Glutamatergic neuron (in vitro differentiated cells): ENCODE data around the gene RAB23. TPM values are rescaled to one million over a fixed set of nuclear protein-coding genes. Genes with fewer than 3 reads are reported as not detected.
"Not testable (repeated sequence)": the region's sequence is repeated elsewhere in the genome, so short reads cannot be mapped to it uniquely, and the experiment has no call there.

Experiments
- DNase-seq: peaks from one replicate; pipeline ENCODE4 v3.0.0; 2022
- H3K27ac Mint-ChIP-seq: one replicate; pipeline ENCODE4 v1.8.0; 2020; ENCODE audit warnings: mild to moderate bottlenecking, mixed read lengths, inconsistent platforms; ENCODE audit not compliant: unreplicated experiment
- H3K27me3 Mint-ChIP-seq: one replicate; pipeline ENCODE4 v1.8.0; 2020; ENCODE audit warnings: mild to moderate bottlenecking, moderate library complexity, mixed read lengths, inconsistent platforms; ENCODE audit not compliant: unreplicated experiment
- H3K36me3 Mint-ChIP-seq: one replicate; pipeline ENCODE4 v1.8.0; 2020; ENCODE audit warnings: mild to moderate bottlenecking, mixed read lengths, inconsistent platforms; ENCODE audit not compliant: unreplicated experiment
- H3K4me1 Mint-ChIP-seq: one replicate; pipeline ENCODE4 v1.8.0; 2020; ENCODE audit warnings: mild to moderate bottlenecking, low read depth, mixed read lengths, inconsistent platforms; ENCODE audit not compliant: unreplicated experiment
- H3K4me3 Mint-ChIP-seq: one replicate; pipeline ENCODE4 v1.8.0; 2020; ENCODE audit warnings: mild to moderate bottlenecking, mixed read lengths, inconsistent platforms; ENCODE audit not compliant: unreplicated experiment
- H3K9me3 Mint-ChIP-seq: one replicate; pipeline ENCODE4 v1.8.0; 2020; ENCODE audit warnings: mild to moderate bottlenecking, moderate library complexity, mixed read lengths, inconsistent platforms; ENCODE audit not compliant: unreplicated experiment
- total RNA-seq: library from RNA; stranded (reverse); fragmentation: NEBNext Ultra II Directional; extraction: Animal tissue kit (Norgen Biotek cat#: 25700); gene quantifications from one replicate; pipeline ENCODE4 v1.2.1, GENCODE V29; 2021; ENCODE audit not compliant: unreplicated experiment
- TF ChIP-seq, protein P1 (sequence below): fragments of 200-600 bp; sonication (generic); IDR thresholded peaks from one replicate; pipeline ENCODE4 v1.5.0; 2021; ENCODE audit not compliant: partially characterized antibody, unreplicated experiment

Gene RAB23
- total RNA-seq, 1 donor from 2014 or later, result 4.0 TPM

DNA sequence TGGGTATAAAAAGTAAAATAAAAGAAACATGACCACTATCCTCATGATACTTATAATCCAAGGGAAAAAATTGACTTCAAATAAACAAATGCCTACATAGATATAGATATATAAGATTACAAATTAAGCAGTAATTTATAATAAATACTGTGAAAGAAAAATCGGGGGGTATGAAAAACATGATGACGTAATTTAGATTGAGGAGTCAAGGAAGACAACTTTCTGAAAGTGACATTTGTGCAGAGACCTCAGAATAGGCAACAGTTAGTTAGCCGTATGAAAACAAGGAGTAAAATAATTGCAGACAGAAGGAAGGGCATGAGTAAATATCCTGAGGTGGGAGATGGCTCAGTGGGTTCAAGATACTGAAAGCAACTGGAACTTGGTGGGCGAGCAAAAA is 28.2 kb upstream of the RAB23 start:
- Mint-ChIP-seq H3K27ac (no peak overlapping the region), H3K4me3 (no peak overlapping the region), H3K9me3 (no peaks in the 10 kb centered on the region), H3K27me3 (no peaks in the 10 kb centered on the region), H3K4me1 (no peaks in the 10 kb centered on the region), H3K36me3 (no peaks in the 10 kb centered on the region)
- TF ChIP-seq, protein P1, sequence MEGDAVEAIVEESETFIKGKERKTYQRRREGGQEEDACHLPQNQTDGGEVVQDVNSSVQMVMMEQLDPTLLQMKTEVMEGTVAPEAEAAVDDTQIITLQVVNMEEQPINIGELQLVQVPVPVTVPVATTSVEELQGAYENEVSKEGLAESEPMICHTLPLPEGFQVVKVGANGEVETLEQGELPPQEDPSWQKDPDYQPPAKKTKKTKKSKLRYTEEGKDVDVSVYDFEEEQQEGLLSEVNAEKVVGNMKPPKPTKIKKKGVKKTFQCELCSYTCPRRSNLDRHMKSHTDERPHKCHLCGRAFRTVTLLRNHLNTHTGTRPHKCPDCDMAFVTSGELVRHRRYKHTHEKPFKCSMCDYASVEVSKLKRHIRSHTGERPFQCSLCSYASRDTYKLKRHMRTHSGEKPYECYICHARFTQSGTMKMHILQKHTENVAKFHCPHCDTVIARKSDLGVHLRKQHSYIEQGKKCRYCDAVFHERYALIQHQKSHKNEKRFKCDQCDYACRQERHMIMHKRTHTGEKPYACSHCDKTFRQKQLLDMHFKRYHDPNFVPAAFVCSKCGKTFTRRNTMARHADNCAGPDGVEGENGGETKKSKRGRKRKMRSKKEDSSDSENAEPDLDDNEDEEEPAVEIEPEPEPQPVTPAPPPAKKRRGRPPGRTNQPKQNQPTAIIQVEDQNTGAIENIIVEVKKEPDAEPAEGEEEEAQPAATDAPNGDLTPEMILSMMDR, result no peak
- DNase-seq, result no peak

DNA sequence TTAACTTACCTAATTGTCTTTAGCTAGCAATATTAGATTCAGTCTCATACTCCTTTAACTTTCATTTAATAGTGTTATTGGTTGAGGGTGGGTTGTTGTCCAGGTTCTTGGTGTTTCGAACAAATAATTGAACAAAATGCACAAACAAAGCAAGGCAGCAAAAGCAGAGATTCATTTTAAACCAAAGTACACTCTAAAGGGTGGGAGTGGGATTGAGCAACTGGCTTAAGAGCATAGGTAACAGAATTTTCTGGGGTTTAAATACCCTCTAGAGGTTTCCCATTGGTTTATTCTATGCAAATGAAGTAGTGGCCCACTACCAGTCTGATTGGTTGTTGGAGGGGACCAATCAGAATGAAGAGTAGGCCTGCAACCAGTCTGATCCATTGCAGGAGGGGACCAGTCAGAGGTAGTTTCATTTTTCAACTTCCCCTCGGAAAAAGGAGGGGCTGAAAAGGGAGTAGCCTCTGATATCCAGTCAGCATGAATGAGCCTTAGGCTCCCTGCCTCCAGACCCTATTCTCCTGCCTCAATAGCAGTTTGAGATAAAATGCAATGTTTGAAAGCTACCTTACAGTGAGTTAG is 26.3 kb upstream of the RAB23 start:
- no peaks in the 10 kb centered on the region for H3K27me3 Mint-ChIP-seq
- no peaks in the 10 kb centered on the region for H3K4me1 Mint-ChIP-seq
- H3K27ac Mint-ChIP-seq, result no peak overlapping the region
- H3K9me3 Mint-ChIP-seq, result no peaks in the 10 kb centered on the region
- DNase-seq, result no peak
- H3K36me3 Mint-ChIP-seq, result no peaks in the 10 kb centered on the region
- TF ChIP-seq, protein P1, result no peak
- no peak overlapping the region for H3K4me3 Mint-ChIP-seq

DNA sequence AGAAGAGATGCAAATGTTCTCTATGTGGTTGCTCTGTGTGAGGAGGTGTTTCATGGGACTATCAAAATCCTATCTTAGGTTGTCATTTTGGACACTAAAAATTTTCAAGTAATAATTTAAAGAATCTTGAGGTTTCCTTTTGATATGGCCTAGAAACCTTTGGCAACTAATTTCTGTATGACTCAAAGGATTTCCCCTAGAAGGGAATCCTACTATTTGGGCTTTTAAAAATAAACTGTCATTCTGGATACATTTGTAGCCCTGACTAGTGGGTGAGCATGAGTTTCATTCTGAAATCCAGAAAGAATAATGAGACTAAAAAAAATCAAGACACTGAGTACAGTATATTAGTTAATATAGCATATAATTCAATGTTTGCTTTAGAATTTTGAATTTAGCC is 25.5 kb upstream of the RAB23 start:
- TF ChIP-seq, protein P1, result no peak
- no peak for DNase-seq

DNA sequence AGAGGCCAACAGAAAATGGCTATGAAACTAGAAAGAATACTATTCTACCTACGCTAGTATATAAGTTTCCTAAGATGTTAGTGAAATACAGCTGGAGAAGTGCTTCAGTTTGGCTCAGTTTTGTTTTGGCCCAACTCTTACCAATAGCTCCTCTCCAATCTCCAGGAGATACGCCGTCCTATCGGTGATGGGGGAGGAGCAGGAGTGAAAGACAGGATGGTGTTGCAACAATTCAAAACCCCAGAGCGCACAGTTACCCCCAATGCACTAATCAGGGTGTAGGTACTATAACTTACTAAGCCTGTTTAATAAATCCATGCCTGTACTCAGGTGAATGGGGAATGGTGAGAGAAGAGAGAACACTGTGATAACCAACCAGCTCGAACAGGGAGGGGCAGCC is 24.2 kb upstream of the RAB23 start:
- H3K9me3 Mint-ChIP-seq, result no peaks in the 10 kb centered on the region
- no peaks in the 10 kb centered on the region for H3K36me3 Mint-ChIP-seq
- no peaks in the 10 kb centered on the region for H3K27me3 Mint-ChIP-seq
- no peak for DNase-seq
- no peak overlapping the region for H3K27ac Mint-ChIP-seq
- no peaks in the 10 kb centered on the region for H3K4me1 Mint-ChIP-seq
- TF ChIP-seq, protein P1, result no peak
- H3K4me3 Mint-ChIP-seq, result no peak overlapping the region

More for the DNA sequence above, 25.5 kb upstream of the RAB23 start:
- Mint-ChIP-seq H3K27ac (no peak overlapping the region), H3K27me3 (no peaks in the 10 kb centered on the region), H3K9me3 (no peaks in the 10 kb centered on the region), H3K4me3 (no peak overlapping the region), H3K4me1 (no peaks in the 10 kb centered on the region), H3K36me3 (no peaks in the 10 kb centered on the region)

DNA sequence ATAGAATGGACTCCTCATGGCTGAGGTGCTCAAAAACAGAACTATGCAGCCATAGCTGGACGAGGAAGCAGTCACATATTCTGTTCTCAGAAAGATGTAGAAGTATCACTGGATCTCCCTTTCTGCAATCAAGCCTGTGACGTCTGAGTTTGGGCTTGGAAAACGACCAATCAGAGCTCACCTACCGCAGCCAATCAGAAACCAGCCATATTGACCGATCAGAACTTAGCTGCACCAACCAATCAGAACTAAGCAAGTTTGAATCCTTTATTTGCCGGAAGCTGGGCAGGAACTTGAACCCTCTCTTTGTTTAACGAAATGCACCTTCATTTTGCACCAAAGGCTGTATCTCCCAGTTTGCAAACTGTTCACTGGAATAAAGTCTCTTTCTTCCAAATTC is 21.8 kb upstream of the RAB23 start:
- Mint-ChIP-seq H3K4me1 (no peaks in the 10 kb centered on the region), H3K9me3 (no peaks in the 10 kb centered on the region), H3K36me3 (no peaks in the 10 kb centered on the region), H3K27me3 (no peaks in the 10 kb centered on the region), H3K4me3 (no peak overlapping the region), H3K27ac (no peak overlapping the region)
- TF ChIP-seq, protein P1, result no peak
- DNase-seq, result no peak

DNA sequence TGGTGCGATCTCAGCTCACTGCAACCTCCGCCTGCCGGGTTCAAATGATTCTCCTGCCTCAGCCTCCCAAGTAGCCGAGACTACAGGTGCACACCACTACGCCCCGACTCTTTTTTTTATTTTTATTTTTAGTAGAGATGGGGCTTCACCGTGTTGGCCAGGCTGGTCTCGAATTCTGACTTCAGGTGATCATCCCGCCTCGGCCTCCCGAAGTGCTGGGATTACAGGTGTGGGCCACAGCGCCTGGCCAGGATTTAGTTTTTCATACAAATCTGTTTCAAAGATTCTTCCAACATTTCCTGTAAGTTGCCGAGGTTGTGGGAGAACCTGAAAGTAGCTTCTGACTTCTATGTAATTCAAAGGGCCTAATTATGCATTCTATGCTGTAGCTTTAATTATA is 21.4 kb upstream of the RAB23 start:
- not testable (repeated sequence) for H3K27ac Mint-ChIP-seq, H3K9me3 Mint-ChIP-seq, H3K4me1 Mint-ChIP-seq, H3K4me3 Mint-ChIP-seq, H3K27me3 Mint-ChIP-seq, H3K36me3 Mint-ChIP-seq, DNase-seq
